HG02610 (cell line): ENCODE data around the gene RPS18.
"Not testable (repeated sequence)": the region's sequence is repeated elsewhere in the genome, so short reads cannot be mapped to it uniquely, and the experiment has no call there.

Source experiments
- ATAC-seq: cut with Tn5 transposase; IDR thresholded peaks from one replicate; pipeline ENCODE4 v1.9.1; 2021; ENCODE audit warnings: mild to moderate bottlenecking, moderate library complexity; ENCODE audit not compliant: unreplicated experiment

Gene RPS18

DNA sequence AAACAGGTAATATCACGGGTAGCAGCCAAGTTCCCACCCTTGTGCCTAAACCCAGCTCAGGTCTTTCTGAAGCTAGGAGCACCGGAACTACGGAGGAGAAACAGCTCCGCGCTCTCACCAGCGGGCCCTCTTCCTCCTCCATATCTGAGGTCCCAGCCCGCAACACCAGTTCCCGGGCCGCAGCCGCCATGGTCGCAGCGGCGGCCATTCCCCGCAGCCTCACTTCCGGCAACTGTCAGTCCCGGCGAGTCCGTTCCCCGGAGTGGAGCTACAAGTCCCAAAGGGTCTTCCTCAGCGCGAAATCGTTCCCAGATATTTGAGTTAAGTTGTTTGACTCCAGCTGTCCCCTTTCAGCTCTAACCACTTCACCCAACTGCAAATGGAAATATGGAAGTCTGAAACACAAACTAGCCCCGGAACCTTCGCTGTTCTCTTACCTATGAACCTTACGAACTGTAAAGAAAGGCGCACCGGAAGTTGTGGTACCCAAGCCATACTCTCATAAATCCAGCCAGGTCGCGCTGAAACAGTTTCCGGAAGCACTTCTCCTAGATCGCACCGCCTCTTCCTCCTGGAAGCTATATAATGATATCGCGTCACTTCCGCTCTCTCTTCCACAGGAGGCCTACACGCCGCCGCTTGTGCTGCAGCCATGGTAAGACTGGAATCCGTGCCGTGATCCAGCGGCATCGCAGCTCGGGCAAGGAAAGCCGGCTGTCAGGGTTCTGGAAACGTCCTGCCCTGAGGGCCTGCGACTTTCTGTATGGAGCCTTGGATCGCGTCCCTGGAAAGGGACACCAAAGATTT, at the start of gene RPS18, which contains the start of gene VPS52:
Gene RPS18 (plus strand): TSS at position 608 of the 807 bp plus-strand sequence. CDS start 45 bp downstream, at position 653.
Gene VPS52 (minus strand): TSS at position 409 of the 807 bp plus-strand sequence. CDS start 201 bp downstream, at position 208.
- ATAC-seq, result peak; percentile 83

- not testable (repeated sequence) for ATAC-seq
Observed at GRCh38 chr6:33226503-33227120, 45.3 kb upstream of the RPS18 start.

DNA sequence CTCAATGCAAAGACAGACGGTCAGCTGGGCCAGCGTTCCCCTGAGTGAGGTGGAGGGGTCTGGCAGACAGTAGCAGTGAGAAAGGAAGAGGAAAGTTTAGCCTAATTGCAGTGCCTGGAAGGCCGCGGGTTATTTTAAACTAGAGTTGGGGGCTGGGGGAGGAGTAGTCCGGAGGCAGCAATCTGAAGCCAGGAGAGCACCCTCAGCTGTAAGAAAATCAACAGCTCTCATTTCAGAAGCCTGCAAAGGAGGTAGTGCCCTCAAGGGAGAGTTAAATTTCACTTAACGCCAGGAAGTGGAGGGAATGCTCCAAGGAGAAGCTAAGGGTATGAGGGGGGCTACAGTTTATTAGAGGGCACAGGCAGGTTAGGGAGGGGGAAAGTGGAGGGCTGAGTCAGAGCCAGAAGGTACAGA, 36.6 kb upstream of the RPS18 start:
- ATAC-seq, result no peak

DNA sequence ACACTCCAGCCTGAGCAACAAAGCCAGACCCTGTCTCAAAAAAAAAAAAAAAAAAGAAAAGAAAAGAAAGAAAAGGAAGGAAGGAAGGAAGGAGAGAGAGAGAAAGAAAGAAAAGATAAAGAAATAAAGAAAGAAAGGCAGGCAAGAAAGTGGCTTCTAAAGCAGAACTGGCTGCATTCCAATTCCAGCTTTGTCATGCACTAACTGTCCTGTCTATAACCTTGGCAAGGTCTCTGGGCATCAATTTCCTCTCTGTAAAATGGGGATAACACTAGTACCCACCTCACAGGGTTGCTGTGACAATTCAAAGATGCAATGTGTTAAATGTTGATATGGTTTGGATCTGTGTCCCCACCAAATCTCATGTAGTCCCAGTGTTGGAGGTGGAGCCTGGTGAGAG, 35.5 kb upstream of the RPS18 start:
- ATAC-seq, result no peak

GRCh38 chr6:33236852-33237251, 35.0 kb upstream of the RPS18 start:
- ATAC-seq, result no peak

GRCh38 chr6:33237741-33238140, 34.1 kb upstream of the RPS18 start:
- ATAC-seq, result no peak

- no peak for ATAC-seq
Observed at GRCh38 chr6:33241968-33242367, 29.9 kb upstream of the RPS18 start.

GRCh38 chr6:33243476-33243875, 28.4 kb upstream of the RPS18 start:
- ATAC-seq, result no peak

GRCh38 chr6:33247977-33248642, 23.8 kb upstream of the RPS18 start:
- no peak for ATAC-seq

DNA sequence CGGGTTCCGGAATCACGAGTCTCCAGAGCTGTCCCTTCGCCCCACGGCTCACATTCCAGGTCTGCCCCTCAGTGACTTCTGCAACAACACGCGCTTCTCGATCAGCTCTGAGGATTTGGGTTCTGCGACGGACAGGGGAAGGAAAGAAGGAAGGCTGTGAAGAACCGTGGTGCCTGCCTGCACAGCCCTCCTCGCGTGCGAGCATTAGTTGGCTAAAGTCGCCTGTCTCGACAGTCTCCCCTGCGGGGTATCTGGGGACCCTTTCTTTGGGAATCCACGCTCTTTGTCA, 23.3 kb upstream of the RPS18 start:
- ATAC-seq, result no peak

- peak; percentile 89 for ATAC-seq
Observed at GRCh38 chr6:33248932-33249731, 22.7 kb upstream of the RPS18 start.

DNA sequence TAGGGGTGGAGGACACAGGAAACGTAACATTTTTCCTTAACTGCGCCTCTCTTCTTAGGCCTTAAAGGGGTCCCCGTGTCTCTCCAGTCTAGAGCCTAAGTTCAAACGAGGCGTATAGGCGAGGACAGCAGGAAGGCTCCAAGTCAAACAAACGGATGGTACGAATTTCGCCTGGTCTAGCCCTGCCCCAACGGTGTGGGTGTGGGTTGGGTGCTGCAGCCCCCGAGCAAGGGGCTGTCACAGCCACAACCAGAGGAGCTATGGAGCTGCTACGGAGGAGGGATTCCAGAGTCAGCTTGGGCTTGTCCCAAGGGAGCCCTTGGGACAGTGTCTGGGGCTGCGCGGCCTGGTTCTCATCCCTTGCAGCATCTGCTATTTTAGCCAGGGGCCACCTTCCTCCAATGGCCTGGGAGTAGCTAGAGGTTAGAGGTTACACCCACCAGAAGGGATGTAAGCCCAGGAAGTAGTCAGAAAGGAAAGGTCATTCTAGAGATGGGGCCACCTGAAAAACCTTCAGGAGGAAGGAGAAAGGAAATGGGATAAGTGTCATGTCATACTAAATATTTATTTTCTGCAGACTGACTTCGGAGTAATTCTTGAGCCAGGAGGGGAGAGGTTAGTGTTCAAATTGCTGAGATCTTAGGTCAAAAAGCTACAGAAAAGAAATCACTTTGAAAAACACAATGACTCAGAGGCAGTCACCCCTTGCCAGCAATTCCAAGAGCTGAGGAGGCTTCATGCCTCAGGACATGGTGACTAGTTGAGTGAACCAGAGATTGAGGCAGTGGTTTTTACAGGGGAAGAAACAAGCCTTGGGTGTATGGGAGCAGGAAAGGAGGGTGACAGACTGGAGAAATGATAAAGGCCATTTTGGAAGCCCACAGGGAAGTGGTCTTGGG, 21.9 kb upstream of the RPS18 start:
- ATAC-seq, result no peak

- no peak for ATAC-seq
Observed at GRCh38 chr6:33250731-33251130, 21.1 kb upstream of the RPS18 start.

DNA sequence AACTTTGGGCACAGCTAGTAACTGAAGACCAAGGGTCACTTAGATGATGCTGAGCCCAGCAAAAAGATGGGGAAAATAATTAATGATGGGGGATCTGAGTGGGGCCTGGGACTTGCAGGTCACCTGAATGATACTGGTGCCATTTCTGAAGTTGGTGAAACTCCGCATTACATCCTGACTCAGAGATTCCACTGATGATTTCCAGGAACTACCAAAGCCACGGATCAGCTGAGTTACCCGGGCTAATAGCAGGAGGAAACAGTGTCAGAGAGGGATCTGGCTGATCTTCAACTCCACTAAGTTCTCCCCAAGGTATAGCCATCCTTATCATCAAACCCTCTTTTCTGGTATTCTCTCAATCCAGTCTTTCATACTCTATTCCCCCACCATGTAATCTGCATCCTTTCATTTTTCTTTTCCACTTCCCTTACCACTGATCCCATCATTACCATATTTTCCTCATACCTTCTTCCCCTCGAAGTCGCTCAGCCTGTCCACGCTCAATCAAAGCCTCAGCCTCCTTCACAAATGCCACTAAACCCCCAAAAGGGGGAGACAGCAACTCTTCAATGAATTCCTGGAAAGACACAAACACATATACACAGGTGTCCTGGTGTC, 20.4 kb upstream of the RPS18 start:
- ATAC-seq, result no peak

DNA sequence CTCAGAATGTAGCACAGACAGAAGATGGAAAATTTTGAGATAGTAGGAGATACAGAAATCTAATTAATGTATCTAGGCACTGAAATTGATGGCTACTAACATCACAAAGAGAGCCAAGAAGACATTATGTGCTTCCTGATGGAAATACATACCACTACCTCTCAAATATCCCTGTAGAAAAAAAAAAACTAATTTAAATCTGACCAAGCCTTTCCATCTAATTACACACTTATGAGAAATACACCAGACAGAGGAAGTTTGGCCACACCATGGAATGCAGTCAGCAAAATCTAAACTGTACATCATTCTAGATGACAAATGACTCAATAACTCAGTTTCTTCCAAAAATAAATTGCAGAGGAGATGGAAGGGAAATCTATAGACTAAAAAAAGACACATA, 19.1 kb upstream of the RPS18 start:
- ATAC-seq, result no peak

DNA sequence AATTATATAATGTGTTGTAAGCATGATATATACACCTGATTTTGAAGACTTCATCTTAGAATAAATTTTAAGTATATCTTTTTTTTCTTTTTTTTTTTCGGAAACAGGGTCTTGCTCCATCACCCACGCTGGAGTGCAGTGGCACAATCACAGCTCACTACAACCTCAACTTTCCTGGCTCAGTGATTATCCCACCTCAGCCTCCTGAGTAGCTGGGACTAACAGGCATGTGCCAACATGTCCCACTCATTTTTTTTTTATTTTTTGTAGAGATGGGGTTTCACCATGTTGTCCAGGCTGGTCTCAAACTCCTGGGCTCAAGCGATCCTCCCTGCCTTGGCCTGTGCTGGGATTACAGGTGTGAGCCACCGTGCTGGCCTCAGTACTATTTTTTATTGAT, 17.3 kb upstream of the RPS18 start:
- no peak for ATAC-seq

DNA sequence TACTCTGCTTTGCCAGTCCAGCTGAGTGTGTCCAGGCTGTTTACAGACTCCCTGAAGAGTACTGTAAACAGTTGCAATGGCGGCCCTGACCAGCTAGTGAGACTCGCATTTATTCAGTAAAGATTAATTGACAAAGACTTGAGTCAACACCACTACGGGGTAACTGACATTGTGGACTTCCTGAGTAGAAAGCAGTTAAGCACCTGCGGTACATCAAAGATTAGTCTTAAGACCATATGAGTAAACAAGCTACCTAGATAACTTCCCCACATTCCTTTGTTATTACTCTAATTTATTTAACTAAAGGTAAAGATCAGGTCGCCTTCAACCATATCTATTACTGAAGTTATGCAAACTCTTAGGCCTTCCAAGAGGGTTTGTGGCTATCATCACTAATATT, 12.8 kb upstream of the RPS18 start:
- no peak for ATAC-seq

- not testable (repeated sequence) for ATAC-seq
Observed at GRCh38 chr6:33262490-33262889, 9.4 kb upstream of the RPS18 start.

- no peak for ATAC-seq
Observed at GRCh38 chr6:33264015-33264414, 7.9 kb upstream of the RPS18 start.

DNA sequence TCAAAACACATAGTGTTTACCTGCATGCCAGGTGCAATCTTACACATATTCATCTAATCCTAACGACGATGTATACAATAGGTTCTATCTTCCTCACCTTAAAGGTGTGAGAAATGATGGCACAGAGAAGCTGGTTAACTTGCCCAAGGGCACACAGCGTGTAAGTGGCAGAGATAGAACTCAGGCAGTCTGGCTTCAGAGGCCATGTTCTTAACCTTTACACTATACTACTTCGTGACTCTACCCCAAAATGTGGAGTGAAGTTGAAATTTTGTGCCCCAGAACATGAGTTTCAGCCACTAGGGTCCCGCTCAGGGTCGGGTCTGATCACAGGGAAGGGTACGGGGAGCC, 783 bp upstream of the RPS18 start:
- no peak for ATAC-seq
